Tibial artery (tissue), 4 donors: ENCODE data around the gene RIPOR3.
"Not testable (repeated sequence)": the region's sequence is repeated elsewhere in the genome, so short reads cannot be mapped to it uniquely, and the experiment has no call there.

Experiments
- DNase-seq, 2 donors: peaks; one replicate each; pipeline ENCODE4 v3.0.0-alpha.2; 2019
- H3K27ac ChIP-seq, 2 donors: fragments of 200-600 bp; sonication (generic) in 1 of 2; 1 replicate in 1 of 2; 2 replicates in 1 of 2; pipeline ENCODE4 v1.5.1; 2018 to 2019; ENCODE audit warnings: mild to moderate bottlenecking in 1 of 2
- H3K27me3 ChIP-seq, 2 donors: fragments of 200-600 bp; sonication (generic) in 1 of 2; one replicate each; pipeline versions ENCODE4 v1.5.1 to v1.6.0; 2016 to 2019
- H3K36me3 ChIP-seq, 3 donors: fragments of 200-600 bp; sonication (generic) in 2 of 3; one replicate each; pipeline ENCODE4 v1.5.1; 2016 to 2019; ENCODE audit warnings: mild to moderate bottlenecking in 2 of 3
- H3K4me1 ChIP-seq, 4 donors: fragments of 200-600 bp; sonication (generic) in 2 of 4; 1 replicate in 3 of 4; 2 replicates in 1 of 4; pipeline ENCODE4 v1.5.1; 2016 to 2019
- H3K4me3 ChIP-seq, 2 donors: fragments of 200-600 bp; sonication (generic) in 1 of 2; 1 replicate in 1 of 2; 2 replicates in 1 of 2; pipeline ENCODE4 v1.5.1; 2018 to 2019; ENCODE audit warnings: mild to moderate bottlenecking in 2 of 2
- H3K9me3 ChIP-seq, 3 donors: fragments of 200-600 bp; sonication (generic) in 1 of 3; one replicate each; pipeline ENCODE4 v1.5.1; 2016 to 2019
- intact Hi-C: fragments of 100-400 bp; cut with DNase I; formaldehyde crosslinking; loops from one replicate; pipeline ENCODE4 v1.15.0; 2023; ENCODE audit warnings: low total_unique reads
- TF ChIP-seq, protein P1 (sequence below), 2 experiments: fragments of 200-600 bp in 1 of 2; fragments of 450-650 bp in 1 of 2; IDR thresholded peaks; one replicate each; pipeline ENCODE4 v1.5.1; 2017 to 2019; ENCODE audit warnings: antibody characterized with exemption in 2 of 2, mild to moderate bottlenecking in 1 of 2, moderate library complexity in 1 of 2

RIPOR3 gene

DNA sequence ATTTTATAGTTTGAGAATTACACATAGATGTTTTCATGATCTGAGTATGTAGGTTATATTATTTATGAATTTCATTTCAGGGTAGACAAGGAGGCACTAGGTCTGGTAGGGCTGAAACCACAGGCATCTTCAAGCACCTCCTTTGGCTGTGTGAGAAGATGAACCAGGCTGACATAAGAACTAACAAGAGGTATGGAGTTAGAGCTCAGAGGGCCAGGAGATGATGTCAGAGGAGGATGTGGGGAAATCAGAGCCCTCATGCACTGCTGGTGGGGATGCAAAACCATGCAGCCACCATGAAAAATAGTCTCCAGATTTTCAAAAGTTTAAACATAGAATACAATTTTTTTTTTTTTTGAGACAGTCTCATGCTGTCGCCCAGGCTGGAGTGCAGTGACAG, 13.6 kb upstream of the RIPOR3 start:
- intact Hi-C loops, result no loop called here
- H3K4me3 ChIP-seq, result no peak overlapping the region
- H3K27me3 ChIP-seq, result peaks cover 0 to 4% of the 10 kb centered on the region in 2 donors
- DNase-seq, result no peak
- H3K36me3 ChIP-seq, result no peaks in the 10 kb centered on the region
- H3K9me3 ChIP-seq, result no peaks in the 10 kb centered on the region
- no peak overlapping the region for H3K27ac ChIP-seq
- TF ChIP-seq, protein P1, sequence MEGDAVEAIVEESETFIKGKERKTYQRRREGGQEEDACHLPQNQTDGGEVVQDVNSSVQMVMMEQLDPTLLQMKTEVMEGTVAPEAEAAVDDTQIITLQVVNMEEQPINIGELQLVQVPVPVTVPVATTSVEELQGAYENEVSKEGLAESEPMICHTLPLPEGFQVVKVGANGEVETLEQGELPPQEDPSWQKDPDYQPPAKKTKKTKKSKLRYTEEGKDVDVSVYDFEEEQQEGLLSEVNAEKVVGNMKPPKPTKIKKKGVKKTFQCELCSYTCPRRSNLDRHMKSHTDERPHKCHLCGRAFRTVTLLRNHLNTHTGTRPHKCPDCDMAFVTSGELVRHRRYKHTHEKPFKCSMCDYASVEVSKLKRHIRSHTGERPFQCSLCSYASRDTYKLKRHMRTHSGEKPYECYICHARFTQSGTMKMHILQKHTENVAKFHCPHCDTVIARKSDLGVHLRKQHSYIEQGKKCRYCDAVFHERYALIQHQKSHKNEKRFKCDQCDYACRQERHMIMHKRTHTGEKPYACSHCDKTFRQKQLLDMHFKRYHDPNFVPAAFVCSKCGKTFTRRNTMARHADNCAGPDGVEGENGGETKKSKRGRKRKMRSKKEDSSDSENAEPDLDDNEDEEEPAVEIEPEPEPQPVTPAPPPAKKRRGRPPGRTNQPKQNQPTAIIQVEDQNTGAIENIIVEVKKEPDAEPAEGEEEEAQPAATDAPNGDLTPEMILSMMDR (IDR thresholded peaks at IDR 0.05), result no peak
- H3K4me1 ChIP-seq, result no peaks in the 10 kb centered on the region

GRCh38 chr20:50704514-50704913, 13.2 kb upstream of the RIPOR3 start:
- Histone ChIP-seq H3K36me3 (no peaks in the 10 kb centered on the region), H3K27ac (no peak overlapping the region), H3K4me3 (no peak overlapping the region), H3K4me1 (no peaks in the 10 kb centered on the region), H3K9me3 (no peaks in the 10 kb centered on the region), H3K27me3 (peaks cover 0 to 7% of the 10 kb centered on the region in 2 donors)
- TF ChIP-seq, protein P1 (IDR thresholded peaks at IDR 0.05), result no peak
- intact Hi-C loops, result no loop called here
- DNase-seq, result no peak

- DNase-seq, H3K4me1 ChIP-seq, H3K36me3 ChIP-seq, intact Hi-C loops, H3K4me3 ChIP-seq, H3K9me3 ChIP-seq, H3K27me3 ChIP-seq, H3K27ac ChIP-seq: not testable (repeated sequence)
These were observed 12.5 kb upstream of the RIPOR3 start for GRCh38 chr20:50703651-50704438.

- Histone ChIP-seq H3K36me3 (no peaks in the 10 kb centered on the region), H3K4me3 (no peak overlapping the region), H3K27me3 (peaks cover 0 to 5% of the 10 kb centered on the region in 2 donors), H3K27ac (no peak overlapping the region), H3K4me1 (no peaks in the 10 kb centered on the region), H3K9me3 (no peaks in the 10 kb centered on the region)
- TF ChIP-seq, protein P1 (IDR thresholded peaks at IDR 0.05), result no peak
- intact Hi-C loops, result no loop called here
- DNase-seq, result no peak
These were observed 10.0 kb upstream of the RIPOR3 start for GRCh38 chr20:50701041-50701963.

DNA sequence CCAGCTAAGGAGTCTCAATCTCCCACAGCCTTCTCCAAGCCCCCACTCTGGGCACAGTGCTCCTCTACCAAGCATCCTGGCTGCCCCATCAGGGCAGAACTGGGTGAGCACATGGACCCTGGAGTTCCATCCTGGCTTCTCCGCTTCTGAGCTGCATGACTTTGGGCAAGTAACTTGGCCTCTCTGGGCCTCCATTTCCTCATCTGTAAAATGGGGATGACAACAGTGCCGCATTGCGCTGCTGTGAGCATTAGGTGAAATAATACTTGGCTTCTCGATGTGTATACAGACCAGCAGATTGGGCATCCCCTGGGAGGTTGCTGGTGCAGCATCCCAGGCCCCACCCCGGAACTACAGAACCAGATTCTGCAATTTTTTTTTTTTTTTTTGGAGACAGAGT, 8.3 kb upstream of the RIPOR3 start:
- no peak for DNase-seq
- H3K9me3 ChIP-seq, result no peaks in the 10 kb centered on the region
- H3K4me3 ChIP-seq, result no peak overlapping the region
- H3K36me3 ChIP-seq, result no peaks in the 10 kb centered on the region
- H3K4me1 ChIP-seq, result no peaks in the 10 kb centered on the region
- H3K27me3 ChIP-seq, result peaks cover 0 to 5% of the 10 kb centered on the region in 2 donors
- TF ChIP-seq, protein P1 (IDR thresholded peaks at IDR 0.05), result no peak
- intact Hi-C loops, result no loop called here
- no peak overlapping the region for H3K27ac ChIP-seq

GRCh38 chr20:50698255-50698654, 6.9 kb upstream of the RIPOR3 start:
- H3K36me3 ChIP-seq, DNase-seq, intact Hi-C loops, H3K27ac ChIP-seq, H3K27me3 ChIP-seq, H3K4me3 ChIP-seq, H3K4me1 ChIP-seq, H3K9me3 ChIP-seq: not testable (repeated sequence)
